Nephron progenitor cell (in vitro differentiated cells): ENCODE measurements around the gene PCTP.

ENCODE experiments used
- DNase-seq: peaks from one replicate; pipeline ENCODE4 v3.0.0; 2021
- H3K27ac Mint-ChIP-seq: 2 replicates; pipeline ENCODE4 v1.8.0; 2021; ENCODE audit warnings: mild to moderate bottlenecking, moderate library complexity, mixed read lengths
- H3K27me3 Mint-ChIP-seq: 2 replicates; pipeline ENCODE4 v1.8.0; 2021; ENCODE audit warnings: mild to moderate bottlenecking, low read depth, mixed read lengths; ENCODE audit not compliant: poor library complexity
- H3K36me3 Mint-ChIP-seq: 2 replicates; pipeline ENCODE4 v1.8.0; 2021; ENCODE audit warnings: low read depth, mixed read lengths
- H3K4me1 Mint-ChIP-seq: 2 replicates; pipeline ENCODE4 v1.8.0; 2021; ENCODE audit warnings: mixed read lengths
- H3K4me3 Mint-ChIP-seq: 2 replicates; pipeline ENCODE4 v1.8.0; 2021; ENCODE audit warnings: mild to moderate bottlenecking, moderate library complexity, mixed read lengths
- H3K9me3 Mint-ChIP-seq: 2 replicates; pipeline ENCODE4 v1.8.0; 2021; ENCODE audit warnings: mild to moderate bottlenecking, moderate library complexity, mixed read lengths
- CTCF ChIP-seq: fragments of 200-600 bp; sonication (generic); IDR thresholded peaks from 2 replicates; pipeline ENCODE4 v1.5.0; 2021; ENCODE audit warnings: antibody characterized with exemption

PCTP gene

GRCh38 chr17:55770196-55770870 is 19.5 kb downstream of the PCTP start:
- DNase-seq, result peak; percentile 14
- no peaks in the 10 kb centered on the region for H3K9me3 Mint-ChIP-seq
- peaks cover 4% of the 10 kb centered on the region for H3K27me3 Mint-ChIP-seq
- peaks cover 55% of the 10 kb centered on the region for H3K36me3 Mint-ChIP-seq
- H3K4me3 Mint-ChIP-seq, result no peak overlapping the region
- H3K4me1 Mint-ChIP-seq, result peaks cover 38% of the 10 kb centered on the region
- TF ChIP-seq CTCF, result peak; percentile 66
- H3K27ac Mint-ChIP-seq, result no peak overlapping the region

- Mint-ChIP-seq H3K9me3 (no peaks in the 10 kb centered on the region), H3K4me1 (peaks cover 48% of the 10 kb centered on the region), H3K27me3 (peaks cover 8% of the 10 kb centered on the region), H3K4me3 (no peak overlapping the region), H3K27ac (no peak overlapping the region), H3K36me3 (peaks cover 65% of the 10 kb centered on the region)
- TF ChIP-seq CTCF, result no peak
- DNase-seq, result no peak
Observed at GRCh38 chr17:55772086-55772485, 21.2 kb downstream of the PCTP start.

- no peak overlapping the region for H3K27ac Mint-ChIP-seq
- H3K9me3 Mint-ChIP-seq, result no peaks in the 10 kb centered on the region
- no peak overlapping the region for H3K4me3 Mint-ChIP-seq
- TF ChIP-seq CTCF, result no peak
- peaks cover 48% of the 10 kb centered on the region for H3K4me1 Mint-ChIP-seq
- H3K27me3 Mint-ChIP-seq, result peaks cover 7% of the 10 kb centered on the region
- DNase-seq, result no peak
- H3K36me3 Mint-ChIP-seq, result peaks cover 62% of the 10 kb centered on the region
Observed at GRCh38 chr17:55773671-55774070, 22.8 kb downstream of the PCTP start.

GRCh38 chr17:55774846-55775271 is 24.0 kb downstream of the PCTP start:
- Mint-ChIP-seq H3K9me3 (no peaks in the 10 kb centered on the region), H3K27ac (no peak overlapping the region), H3K4me1 (peaks cover 38% of the 10 kb centered on the region), H3K4me3 (peak overlapping the region; percentile 14), H3K36me3 (peaks cover 55% of the 10 kb centered on the region), H3K27me3 (peaks cover 7% of the 10 kb centered on the region)
- TF ChIP-seq CTCF, result no peak
- peak; percentile 52 for DNase-seq

GRCh38 chr17:55776271-55776670 is 25.4 kb downstream of the PCTP start:
- DNase-seq, result no peak
- Mint-ChIP-seq H3K4me1 (peaks cover 32% of the 10 kb centered on the region), H3K4me3 (peak overlapping the region; percentile 33), H3K36me3 (peaks cover 52% of the 10 kb centered on the region), H3K27ac (no peak overlapping the region), H3K27me3 (peaks cover 11% of the 10 kb centered on the region), H3K9me3 (no peaks in the 10 kb centered on the region)
- TF ChIP-seq CTCF, result no peak

GRCh38 chr17:55777471-55777971 is 26.7 kb downstream of the PCTP start:
- Mint-ChIP-seq H3K4me3 (no peak overlapping the region), H3K4me1 (peaks cover 32% of the 10 kb centered on the region), H3K27ac (no peak overlapping the region), H3K36me3 (peaks cover 39% of the 10 kb centered on the region), H3K27me3 (peaks cover 15% of the 10 kb centered on the region), H3K9me3 (no peaks in the 10 kb centered on the region)
- no peak for TF ChIP-seq CTCF
- DNase-seq, result no peak
